Measurements from ENCODE around the gene SFXN4. TPM values are rescaled to one million over a fixed set of nuclear protein-coding genes. Genes with fewer than 3 reads are reported as not detected.

Gene SFXN4
- total RNA-seq, 1 experiment from 2014 or later: 21.9 TPM

DNA sequence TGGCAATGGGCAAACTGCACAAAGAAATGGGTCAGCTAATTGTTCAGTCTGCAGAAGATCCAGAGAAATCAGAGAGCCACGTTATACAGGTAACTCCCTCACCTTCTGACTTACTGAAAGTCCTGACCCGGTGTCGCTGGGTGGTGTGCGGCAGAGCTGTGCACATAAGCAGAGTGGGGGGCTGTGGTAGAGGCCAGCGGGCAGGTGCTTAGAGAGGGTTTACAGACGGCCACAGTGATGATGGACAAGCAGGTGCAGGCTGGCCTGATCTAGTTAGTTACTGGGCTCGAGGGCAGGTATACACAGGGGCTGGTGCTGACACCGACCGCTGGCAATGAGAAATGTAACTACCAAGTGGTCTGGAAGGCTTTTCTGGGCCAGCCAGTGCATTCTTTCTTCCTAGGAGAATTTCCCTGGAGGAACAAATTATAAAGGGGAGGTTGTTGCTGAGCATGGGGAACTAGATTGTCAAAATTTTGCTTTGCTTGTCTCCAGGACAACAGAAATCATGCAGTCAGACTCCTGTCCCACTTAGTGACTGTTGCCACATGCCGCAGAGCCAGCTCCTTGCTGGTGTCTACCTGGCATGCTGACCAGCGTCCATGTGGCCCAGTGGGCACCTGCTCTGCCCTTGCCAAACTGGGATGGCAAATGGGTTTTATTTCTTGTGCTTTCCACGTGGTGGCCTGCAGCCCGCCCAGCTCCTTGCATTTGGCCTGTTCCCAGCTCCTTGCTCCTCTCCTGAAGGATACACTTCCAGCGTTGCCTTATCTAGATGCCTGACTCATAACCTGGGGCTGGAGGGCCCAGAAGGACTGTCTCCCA lies 32.8 kb downstream of the SFXN4 start:
- Histone ChIP-seq H2AK5ac (ENCODE audit: insufficient read length, low read length) (no peak overlapping the region), H3K79me2 (ENCODE audit: insufficient read depth, low read length) (no peaks in the 10 kb centered on the region), H3T11ph (ENCODE audit: low read length) (no peak overlapping the region), H2BK20ac (ENCODE audit: low read depth, low read length, poor library complexity, severe bottlenecking) (no peak overlapping the region), H2BK120ac (ENCODE audit: low read depth, low read length, poor library complexity, severe bottlenecking) (no peak overlapping the region), H2BK15ac (ENCODE audit: low read depth, low read length) (no peak overlapping the region; the same call in 1 of the 2 replicates), H3K4ac (ENCODE audit: low read depth, low read length) (no peak overlapping the region), H4K5ac (ENCODE audit: insufficient read length, low read depth, low read length) (no peak overlapping the region), H3K23me2 (ENCODE audit: insufficient read length, low read depth, low read length, poor library complexity, severe bottlenecking) (no peaks in the 10 kb centered on the region), H2AFZ (ENCODE audit: low read length) (no peak overlapping the region), H3K23ac (ENCODE audit: insufficient read length, low read depth, low read length) (no peak overlapping the region), H3K9ac (ENCODE audit: extremely low read depth, insufficient read length, low read length) (no peak overlapping the region), H3K18ac (ENCODE audit: insufficient read length, low read depth, low read length) (no peak overlapping the region), H2BK12ac (ENCODE audit: insufficient read length, low read depth, low read length) (no peak overlapping the region), H3K4me2 (ENCODE audit: insufficient read depth, insufficient read length, low read length) (no peak overlapping the region), H3K14ac (ENCODE audit: insufficient read depth, low read length) (no peak overlapping the region), H3K56ac (ENCODE audit: insufficient read length, low read depth, low read length) (no peak overlapping the region), H3K79me1 (ENCODE audit: insufficient read depth, low read depth, low read length, poor library complexity, severe bottlenecking) (no peaks in the 10 kb centered on the region), H2BK5ac (ENCODE audit: insufficient read length, low read length) (no peak overlapping the region), H3K27ac (ENCODE audit: insufficient read length, low read depth, low read length) (no peak overlapping the region), H4K8ac (replicated peaks; ENCODE audit: insufficient read length, low read depth, low read length) (no peak overlapping the region), H3K9me3 (ENCODE audit: control insufficient read depth, low read depth, low read length) (no peaks in the 10 kb centered on the region), H3K27me3 (ENCODE audit: insufficient read depth, low read length) (no peaks in the 10 kb centered on the region), H3K4me1 (ENCODE audit: insufficient read depth, low read length) (no peaks in the 10 kb centered on the region), H4K20me1 (ENCODE audit: control insufficient read depth, insufficient read depth, insufficient read length) (no peaks in the 10 kb centered on the region), H4K91ac (ENCODE audit: insufficient read length, low read depth, low read length) (no peak overlapping the region)
- no CpG with 5 or more reads among the region's 14 CpGs for WGBS (ENCODE audit: extremely low coverage, insufficient read length, low lambda C conversion rate)
- H3K27ac Mint-ChIP-seq: no peak overlapping the region
- H3K4me3 Mint-ChIP-seq: no peak overlapping the region
- no peaks in the 10 kb centered on the region for H3K9me3 Mint-ChIP-seq
- TF ChIP-seq CTCF (conservative IDR thresholded peaks at IDR 0.05): no peak
- H3K27me3 Mint-ChIP-seq (ENCODE audit: low read depth): no peaks in the 10 kb centered on the region
- H3K36me3 Mint-ChIP-seq (ENCODE audit: insufficient read depth in 1 of 3, low read depth in 3 of 3): peaks cover 31 to 66% (median 60%) of the 10 kb centered on the region in 3 experiments
- no peak for DNase-seq
- H3K4me1 Mint-ChIP-seq: no peaks in the 10 kb centered on the region

Measured in H9 (cell line).